T-helper 2 cell treated with Interferon-gamma antibody and Interleukin-4, amounts not matched to agents 5 μg/mL and 100 μg/mL, for 36 hours (primary cell): ENCODE results near the gene ZNF248.

Source experiments
- DNase-seq: peaks from one replicate; pipeline ENCODE4 v3.0.0; 2021; ENCODE audit warnings: low spot score
- H3K27ac Mint-ChIP-seq: one replicate; pipeline ENCODE4 v1.8.0; 2021; ENCODE audit warnings: mild to moderate bottlenecking, mixed read lengths
- H3K27me3 Mint-ChIP-seq: one replicate; pipeline ENCODE4 v1.8.0; 2021; ENCODE audit warnings: low read depth, mixed read lengths
- H3K36me3 Mint-ChIP-seq: one replicate; pipeline ENCODE4 v1.8.0; 2021; ENCODE audit warnings: low read depth, mixed read lengths
- H3K4me1 Mint-ChIP-seq: one replicate; pipeline ENCODE4 v1.8.0; 2021; ENCODE audit warnings: low read depth, mixed read lengths
- H3K4me3 Mint-ChIP-seq: one replicate; pipeline ENCODE4 v1.8.0; 2022; ENCODE audit warnings: mild to moderate bottlenecking, moderate library complexity, mixed read lengths
- H3K9me3 Mint-ChIP-seq: one replicate; pipeline ENCODE4 v1.8.0; 2021; ENCODE audit warnings: mixed read lengths

ZNF248 gene

GRCh38 chr10:37857287-37858211, at the start of gene ZNF248:
ZNF248 (minus strand) TSS chr10:37857610; CDS start chr10:37856310, 1,300 bp downstream.
- peak within 1 kb of the TSS; percentile 90 for H3K4me3 Mint-ChIP-seq
- H3K9me3 Mint-ChIP-seq: peaks cover 9% of the 10 kb centered on the region
- peak within 1 kb of the TSS; percentile 85 for H3K27ac Mint-ChIP-seq
- H3K4me1 Mint-ChIP-seq: peaks cover 27% of the 10 kb centered on the region
- H3K36me3 Mint-ChIP-seq: peaks cover 19% of the 10 kb centered on the region
- H3K27me3 Mint-ChIP-seq: peaks cover 2% of the 10 kb centered on the region
- peak; percentile 94 for DNase-seq

GRCh38 chr10:37906382-37906781, 49.0 kb upstream of the ZNF248 start:
- Mint-ChIP-seq H3K4me3 (no peak overlapping the region), H3K36me3 (no peaks in the 10 kb centered on the region), H3K27me3 (no peaks in the 10 kb centered on the region), H3K9me3 (peaks cover 28% of the 10 kb centered on the region), H3K4me1 (no peaks in the 10 kb centered on the region), H3K27ac (no peak overlapping the region)
- DNase-seq: no peak

- no peaks in the 10 kb centered on the region for H3K36me3 Mint-ChIP-seq
- no peak for DNase-seq
- no peak overlapping the region for H3K4me3 Mint-ChIP-seq
- H3K27ac Mint-ChIP-seq: no peak overlapping the region
- no peaks in the 10 kb centered on the region for H3K4me1 Mint-ChIP-seq
- peaks cover 41% of the 10 kb centered on the region for H3K9me3 Mint-ChIP-seq
- H3K27me3 Mint-ChIP-seq: no peaks in the 10 kb centered on the region
Measured at GRCh38 chr10:37896436-37896835, 39.0 kb upstream of the ZNF248 start.

GRCh38 chr10:37895674-37896073, 38.3 kb upstream of the ZNF248 start:
- Mint-ChIP-seq H3K27me3 (no peaks in the 10 kb centered on the region), H3K27ac (no peak overlapping the region), H3K4me3 (no peak overlapping the region), H3K36me3 (no peaks in the 10 kb centered on the region), H3K4me1 (no peaks in the 10 kb centered on the region), H3K9me3 (peaks cover 48% of the 10 kb centered on the region)
- no peak for DNase-seq

- H3K27me3 Mint-ChIP-seq: no peaks in the 10 kb centered on the region
- no peak overlapping the region for H3K27ac Mint-ChIP-seq
- H3K4me3 Mint-ChIP-seq: no peak overlapping the region
- no peak for DNase-seq
- no peaks in the 10 kb centered on the region for H3K36me3 Mint-ChIP-seq
- H3K4me1 Mint-ChIP-seq: no peaks in the 10 kb centered on the region
- H3K9me3 Mint-ChIP-seq: peaks cover 59% of the 10 kb centered on the region
Measured at GRCh38 chr10:37885850-37886249, 28.4 kb upstream of the ZNF248 start.

GRCh38 chr10:37872955-37873354, 15.5 kb upstream of the ZNF248 start:
- Mint-ChIP-seq H3K9me3 (peaks cover 7% of the 10 kb centered on the region), H3K4me1 (no peaks in the 10 kb centered on the region), H3K27me3 (no peaks in the 10 kb centered on the region), H3K27ac (no peak overlapping the region), H3K36me3 (no peaks in the 10 kb centered on the region), H3K4me3 (no peak overlapping the region)
- no peak for DNase-seq

- no peak overlapping the region for H3K4me3 Mint-ChIP-seq
- H3K36me3 Mint-ChIP-seq: no peaks in the 10 kb centered on the region
- no peak for DNase-seq
- peaks cover 7% of the 10 kb centered on the region for H3K9me3 Mint-ChIP-seq
- H3K4me1 Mint-ChIP-seq: no peaks in the 10 kb centered on the region
- H3K27me3 Mint-ChIP-seq: no peaks in the 10 kb centered on the region
- H3K27ac Mint-ChIP-seq: no peak overlapping the region
Measured at GRCh38 chr10:37872283-37872682, 14.9 kb upstream of the ZNF248 start.

GRCh38 chr10:37871568-37872251, 14.3 kb upstream of the ZNF248 start:
- no peak overlapping the region for H3K27ac Mint-ChIP-seq
- no peak overlapping the region for H3K4me3 Mint-ChIP-seq
- H3K4me1 Mint-ChIP-seq: no peaks in the 10 kb centered on the region
- H3K27me3 Mint-ChIP-seq: no peaks in the 10 kb centered on the region
- no peak for DNase-seq
- peaks cover 7% of the 10 kb centered on the region for H3K9me3 Mint-ChIP-seq
- H3K36me3 Mint-ChIP-seq: no peaks in the 10 kb centered on the region

GRCh38 chr10:37871143-37871542, 13.7 kb upstream of the ZNF248 start:
- no peaks in the 10 kb centered on the region for H3K36me3 Mint-ChIP-seq
- no peaks in the 10 kb centered on the region for H3K27me3 Mint-ChIP-seq
- DNase-seq: no peak
- H3K4me3 Mint-ChIP-seq: no peak overlapping the region
- H3K4me1 Mint-ChIP-seq: no peaks in the 10 kb centered on the region
- no peak overlapping the region for H3K27ac Mint-ChIP-seq
- H3K9me3 Mint-ChIP-seq: peaks cover 7% of the 10 kb centered on the region

- Mint-ChIP-seq H3K27me3 (no peaks in the 10 kb centered on the region), H3K36me3 (no peaks in the 10 kb centered on the region), H3K4me3 (no peak overlapping the region), H3K9me3 (peaks cover 12% of the 10 kb centered on the region), H3K4me1 (no peaks in the 10 kb centered on the region), H3K27ac (no peak overlapping the region)
- DNase-seq: no peak
Measured at GRCh38 chr10:37868796-37869195, 11.4 kb upstream of the ZNF248 start.

- no peaks in the 10 kb centered on the region for H3K36me3 Mint-ChIP-seq
- no peak for DNase-seq
- no peak overlapping the region for H3K4me3 Mint-ChIP-seq
- H3K4me1 Mint-ChIP-seq: no peaks in the 10 kb centered on the region
- no peaks in the 10 kb centered on the region for H3K27me3 Mint-ChIP-seq
- H3K9me3 Mint-ChIP-seq: peaks cover 20% of the 10 kb centered on the region
- H3K27ac Mint-ChIP-seq: no peak overlapping the region
Measured at GRCh38 chr10:37865957-37866803, 8.8 kb upstream of the ZNF248 start.

- H3K9me3 Mint-ChIP-seq: peaks cover 23% of the 10 kb centered on the region
- no peaks in the 10 kb centered on the region for H3K4me1 Mint-ChIP-seq
- DNase-seq: no peak
- no peaks in the 10 kb centered on the region for H3K36me3 Mint-ChIP-seq
- H3K27me3 Mint-ChIP-seq: no peaks in the 10 kb centered on the region
- H3K27ac Mint-ChIP-seq: no peak overlapping the region
- no peak overlapping the region for H3K4me3 Mint-ChIP-seq
Measured at GRCh38 chr10:37865264-37865663, 7.9 kb upstream of the ZNF248 start.

- H3K36me3 Mint-ChIP-seq: peaks cover 2% of the 10 kb centered on the region
- peaks cover 23% of the 10 kb centered on the region for H3K9me3 Mint-ChIP-seq
- H3K27ac Mint-ChIP-seq: no peak overlapping the region
- DNase-seq: no peak
- H3K27me3 Mint-ChIP-seq: peaks cover 2% of the 10 kb centered on the region
- H3K4me3 Mint-ChIP-seq: no peak overlapping the region
- H3K4me1 Mint-ChIP-seq: peaks cover 13% of the 10 kb centered on the region
Measured at GRCh38 chr10:37860494-37861190, 3.2 kb upstream of the ZNF248 start.
